NCI-H748 (cell line): Measurements from ENCODE around the gene CD96.
"Not testable (repeated sequence)": the region's sequence is repeated elsewhere in the genome, so short reads cannot be mapped to it uniquely, and the experiment has no call there.

Experiments used
- DNase-seq: peaks from one replicate; lab custom pipeline; 2025; ENCODE audit not compliant: unreplicated experiment; lab: John Stamatoyannopoulos, UW

Gene CD96

DNA sequence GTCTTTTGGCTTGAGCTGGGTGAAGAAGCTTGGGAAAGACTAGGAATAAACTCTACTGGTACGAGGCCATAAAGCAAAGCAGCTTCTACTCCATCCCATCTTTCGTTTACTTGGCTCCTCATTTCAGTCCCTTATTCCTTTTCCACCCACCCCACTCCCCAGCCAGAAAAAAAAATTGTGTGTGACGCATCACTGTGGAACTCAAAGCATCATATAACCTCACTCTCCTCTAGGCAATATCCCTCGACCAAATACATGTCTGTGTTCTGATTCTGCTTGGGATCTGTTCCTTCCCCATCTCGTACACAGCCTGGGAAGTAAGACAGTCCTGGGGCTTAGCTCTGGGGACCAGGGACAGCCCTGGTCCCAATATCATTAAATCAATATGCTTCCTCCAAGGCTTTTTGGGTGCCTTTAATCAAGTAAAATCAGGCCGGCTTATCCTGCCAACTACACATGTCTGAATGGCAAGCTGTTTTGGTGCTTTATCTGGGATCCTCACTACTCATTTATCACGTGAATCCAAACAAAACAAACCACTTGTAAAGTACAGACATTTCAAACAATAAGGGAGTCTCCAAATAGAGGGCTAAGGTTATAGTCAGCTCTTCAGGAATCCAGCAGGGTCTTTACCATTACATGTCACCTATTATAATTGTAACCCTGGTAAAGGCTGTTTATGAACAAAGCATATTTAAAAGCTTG is 128.1 kb downstream of the CD96 start:
- no peak for DNase-seq

DNA sequence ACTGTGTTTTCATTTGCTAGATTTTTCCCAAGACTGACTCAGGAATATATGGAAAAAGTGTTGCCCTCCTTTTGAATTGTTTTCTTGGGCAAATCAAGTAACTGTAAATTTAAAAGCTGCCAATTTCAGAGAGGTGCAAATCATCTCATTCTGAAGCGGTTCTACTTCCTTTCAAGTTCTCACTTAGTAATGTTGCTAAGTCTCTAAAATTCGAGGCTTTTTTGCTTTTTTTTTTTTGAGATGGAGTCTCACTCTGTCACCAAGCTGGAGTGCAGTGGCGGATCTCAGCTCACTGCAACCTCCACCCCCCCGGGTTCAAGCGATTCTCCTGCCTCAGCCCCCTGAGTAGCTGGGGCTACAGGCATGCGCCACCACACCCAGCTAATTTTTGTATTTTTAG is 130.5 kb downstream of the CD96 start:
- DNase-seq, result not testable (repeated sequence)

DNA sequence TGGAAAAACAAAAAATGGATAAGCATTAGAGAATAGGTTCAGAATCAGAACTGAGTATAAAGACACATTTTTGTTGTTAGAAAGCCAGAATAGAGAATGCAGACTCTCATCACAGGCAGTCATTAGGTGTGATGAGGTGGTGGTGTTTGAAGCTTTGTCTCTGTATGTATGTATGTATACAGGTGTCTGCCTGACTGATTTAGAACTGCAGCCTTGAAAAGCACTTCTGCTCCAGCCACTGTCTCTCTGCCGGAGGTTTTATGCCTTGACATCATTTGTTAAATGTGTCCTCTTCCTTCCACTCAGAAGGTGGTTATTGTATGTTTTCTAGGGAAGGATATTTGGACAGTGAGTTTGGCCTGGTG is 133.8 kb downstream of the CD96 start:
- peak; percentile 26 for DNase-seq

DNA sequence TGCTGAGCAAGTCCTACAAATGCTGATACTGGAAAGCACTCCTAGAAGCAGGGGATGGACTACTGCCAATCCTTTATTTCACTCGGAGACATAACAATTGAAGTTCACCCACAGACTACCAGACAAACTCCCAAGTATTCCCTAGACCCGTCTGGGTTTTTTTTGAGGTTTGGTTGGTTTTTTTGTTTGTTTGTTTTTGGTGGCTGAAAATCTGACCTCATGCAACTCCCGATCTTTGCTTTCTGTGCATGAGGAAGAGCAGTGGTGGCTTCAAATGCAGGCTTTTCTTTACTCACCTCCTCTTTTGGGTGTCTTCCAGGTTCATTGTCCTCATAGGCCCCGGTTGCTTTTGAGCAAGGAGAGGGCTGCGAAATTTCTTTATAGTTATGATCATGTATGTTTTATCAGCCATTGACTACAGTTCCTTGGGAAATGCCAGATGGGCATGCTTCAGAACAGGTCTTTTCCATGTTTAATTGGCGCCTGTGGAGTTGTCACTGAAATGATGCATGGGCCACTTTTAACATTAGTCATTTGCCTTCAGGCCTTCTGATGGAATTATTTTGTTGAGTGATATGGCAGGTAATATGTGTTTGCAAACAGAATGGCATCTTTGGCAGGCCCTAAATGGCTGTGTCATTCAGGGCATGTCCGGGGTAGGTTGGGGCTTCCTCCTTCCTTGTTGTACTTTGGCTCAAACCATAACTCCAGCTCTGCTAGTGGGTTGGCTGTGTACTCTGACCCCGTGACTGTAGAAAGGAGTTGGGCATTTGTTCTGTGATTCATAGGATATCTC is 134.4 kb downstream of the CD96 start:
- peak; percentile 26 for DNase-seq

DNA sequence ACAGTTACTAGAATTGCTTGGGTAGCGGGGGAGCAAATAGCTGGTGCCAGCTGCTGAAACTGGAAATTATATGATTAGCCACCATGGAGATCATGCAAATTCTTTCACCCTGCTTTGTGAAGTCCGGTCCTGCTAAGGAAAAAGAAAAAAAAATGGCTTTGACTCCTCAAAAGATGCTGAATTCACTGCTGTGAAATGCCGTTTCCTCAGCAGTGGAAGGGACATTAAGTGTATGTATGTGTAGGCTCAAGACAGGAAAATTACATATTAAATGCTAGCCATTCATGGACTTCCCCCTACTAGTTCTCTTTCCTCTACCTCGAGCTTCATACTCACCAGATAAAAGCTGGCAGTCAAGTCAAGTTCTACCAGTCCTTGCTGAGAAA is 135.0 kb downstream of the CD96 start:
- DNase-seq, result no peak

DNA sequence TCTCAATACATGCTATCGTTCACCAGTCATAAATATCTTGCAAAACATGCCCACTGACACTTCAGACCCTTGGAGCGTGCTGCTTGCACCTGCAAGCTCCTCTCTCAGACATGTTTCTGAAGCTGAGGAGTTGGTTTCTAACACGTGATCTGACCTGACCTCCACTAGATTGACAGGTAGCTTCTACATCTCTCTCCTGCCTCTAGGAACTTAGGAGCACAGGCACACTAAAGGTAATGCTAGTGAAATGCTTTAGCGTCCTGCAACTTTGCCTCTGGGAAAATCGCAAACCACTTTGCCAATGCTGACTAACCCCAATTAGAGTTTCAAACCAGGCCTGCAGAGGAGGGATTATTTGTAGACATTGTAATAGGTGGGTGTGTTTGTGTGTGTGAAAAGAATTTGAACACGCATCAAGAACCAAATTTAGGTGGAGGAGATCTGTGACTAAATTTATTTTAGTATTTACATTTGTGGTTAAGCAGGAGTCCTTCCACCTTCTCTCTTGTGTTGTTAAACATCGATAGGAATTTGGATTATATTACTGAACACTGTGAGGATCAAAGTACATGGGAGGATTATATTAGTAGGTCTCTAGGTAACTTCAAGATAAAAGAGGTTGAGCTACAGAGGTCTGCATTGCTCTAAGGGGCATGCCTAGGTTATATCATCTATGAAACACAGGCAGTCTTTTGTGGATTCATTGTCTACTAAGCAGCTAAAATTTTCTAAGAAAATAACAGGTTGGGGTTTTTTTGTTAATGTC is 139.8 kb downstream of the CD96 start:
- DNase-seq, result no peak

DNA sequence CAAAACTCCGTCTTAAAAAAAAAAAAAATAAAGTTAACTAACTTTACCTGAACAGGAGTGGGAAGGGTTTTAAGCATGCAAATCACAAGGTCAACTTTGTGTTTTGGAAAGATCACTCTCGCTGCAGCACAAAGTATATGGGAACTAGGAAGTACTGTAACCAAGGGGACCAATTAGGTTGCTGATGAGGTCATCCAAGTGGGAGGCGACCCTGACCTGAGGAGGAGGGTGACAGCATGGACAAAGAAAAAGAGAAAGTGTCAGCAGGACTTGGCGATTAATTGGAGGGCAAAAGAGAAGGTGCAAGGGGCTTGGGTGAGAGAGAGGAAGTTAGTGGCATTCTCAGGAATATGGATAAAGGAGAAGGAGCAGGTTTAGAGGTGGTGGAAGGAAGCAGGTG is 142.6 kb downstream of the CD96 start:
- DNase-seq, result no peak

DNA sequence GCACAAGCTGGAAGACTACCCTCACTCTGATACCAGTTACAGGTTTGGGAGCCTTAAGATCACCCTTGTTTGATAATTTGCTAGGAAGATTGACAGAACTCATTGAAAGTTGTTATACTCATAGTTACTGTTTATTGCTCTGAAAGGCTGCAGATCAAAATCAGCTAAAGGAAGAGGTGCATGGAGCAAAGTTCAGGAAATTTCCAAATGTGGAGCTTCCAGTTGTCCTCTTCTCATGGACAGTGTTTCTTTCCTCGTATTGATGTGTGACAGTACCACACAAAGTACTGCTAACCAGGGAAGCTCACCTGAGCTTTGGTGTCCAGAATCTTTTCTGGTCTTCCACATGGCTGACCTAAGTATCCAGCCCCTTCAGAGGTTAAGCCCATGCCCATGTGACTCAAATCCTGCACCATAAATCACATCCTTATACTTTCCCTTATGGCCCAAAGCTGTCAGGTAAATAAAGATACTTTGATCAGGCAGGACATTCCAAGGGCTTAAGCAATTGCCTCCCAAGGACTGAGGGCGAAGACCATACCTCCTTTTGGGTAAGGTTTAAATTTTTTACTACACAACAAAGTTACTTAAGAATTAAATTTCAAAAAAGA is 146.3 kb downstream of the CD96 start:
- DNase-seq, result no peak

DNA sequence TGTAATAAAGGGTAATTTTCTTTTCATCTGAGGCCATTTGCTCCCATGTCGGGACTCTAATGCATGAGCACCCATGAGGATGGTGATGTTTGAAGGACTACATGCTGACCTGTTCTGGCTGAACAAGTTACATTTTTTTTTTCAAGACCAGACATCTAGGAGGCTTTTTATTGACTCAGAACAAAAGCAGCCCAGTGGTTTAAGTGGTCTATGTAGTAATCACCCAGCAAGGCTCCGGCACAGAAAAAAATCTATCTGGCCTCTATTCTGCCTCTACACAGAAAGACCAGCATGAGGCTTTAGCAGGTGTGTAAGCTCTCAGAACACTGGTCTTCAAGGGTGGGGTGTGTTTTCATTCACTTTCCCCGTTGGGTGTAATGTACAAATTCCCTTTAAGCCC is 148.2 kb downstream of the CD96 start:
- DNase-seq, result peak; percentile 89

DNA sequence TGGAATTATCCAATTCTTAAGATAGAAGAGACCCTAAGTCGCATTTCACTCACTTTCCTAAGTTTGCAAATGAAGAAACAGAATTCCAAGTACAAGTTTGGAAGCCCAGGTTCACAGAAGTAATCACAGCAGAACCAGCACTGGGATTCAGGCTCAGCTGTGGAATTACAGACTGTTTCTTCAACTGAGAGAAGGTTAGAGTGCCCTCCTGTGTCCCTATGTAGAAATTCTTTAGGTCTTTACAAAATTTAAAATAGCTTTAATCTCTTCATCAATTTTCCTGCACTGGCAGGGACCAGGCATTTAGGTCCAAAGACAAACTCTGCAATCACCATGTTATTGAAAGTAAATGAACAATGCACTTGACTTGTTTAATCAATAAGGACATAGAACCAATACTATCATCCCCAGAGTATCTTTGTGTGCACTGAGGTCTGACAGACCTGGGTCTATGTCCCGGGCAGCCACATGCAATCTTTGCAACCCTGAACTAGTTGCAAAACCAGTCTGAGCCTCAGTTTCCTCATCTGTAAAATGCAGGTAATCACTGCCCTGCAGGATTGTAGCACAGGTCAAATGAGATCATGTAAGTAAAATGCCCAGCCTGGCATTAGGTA is 149.4 kb downstream of the CD96 start:
- DNase-seq, result peak; percentile 55

DNA sequence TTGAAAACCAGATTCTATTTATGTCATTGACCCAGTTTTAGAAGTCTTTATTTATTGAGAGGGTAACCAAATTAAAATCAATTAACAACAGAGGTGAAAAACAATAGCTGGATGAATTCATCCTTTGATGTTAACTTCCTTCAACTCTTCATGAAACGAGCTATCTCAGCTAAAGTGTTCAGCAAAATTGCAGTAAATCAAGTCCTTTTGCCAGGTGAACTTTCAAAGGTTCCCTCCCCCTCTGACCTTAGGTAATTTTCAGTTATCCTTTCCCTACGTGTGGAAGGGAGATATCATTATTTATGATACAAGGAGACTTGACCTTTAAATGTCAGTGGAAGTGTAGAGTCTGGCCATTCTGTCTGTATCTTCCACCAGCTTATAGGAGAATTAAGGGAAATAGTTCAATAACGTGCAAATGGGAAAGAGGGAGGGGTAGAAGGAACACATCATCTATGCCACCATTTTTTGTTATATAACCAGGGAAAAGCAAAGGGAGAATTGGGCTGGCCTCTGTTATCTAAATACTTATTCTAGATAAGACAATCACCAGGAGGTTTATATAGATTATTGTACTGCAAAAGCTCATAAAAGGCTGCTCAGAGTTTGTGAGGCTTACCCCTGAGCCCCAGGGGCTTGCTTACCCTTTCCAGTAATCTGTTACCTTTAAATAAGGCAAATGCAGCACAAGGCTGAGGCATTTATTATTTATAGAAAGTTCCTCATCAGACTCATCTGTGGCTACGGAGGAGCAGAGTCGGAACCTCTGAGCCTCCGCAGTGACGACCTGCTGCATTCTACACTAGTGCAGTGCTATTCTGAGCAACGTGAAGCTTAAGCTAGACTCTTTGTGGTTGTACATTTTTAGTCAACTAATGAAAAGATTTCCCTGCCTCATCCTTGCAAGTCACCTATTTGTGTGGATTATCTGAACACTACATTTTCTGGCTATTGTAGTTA is 150.9 kb downstream of the CD96 start:
- DNase-seq, result no peak

DNA sequence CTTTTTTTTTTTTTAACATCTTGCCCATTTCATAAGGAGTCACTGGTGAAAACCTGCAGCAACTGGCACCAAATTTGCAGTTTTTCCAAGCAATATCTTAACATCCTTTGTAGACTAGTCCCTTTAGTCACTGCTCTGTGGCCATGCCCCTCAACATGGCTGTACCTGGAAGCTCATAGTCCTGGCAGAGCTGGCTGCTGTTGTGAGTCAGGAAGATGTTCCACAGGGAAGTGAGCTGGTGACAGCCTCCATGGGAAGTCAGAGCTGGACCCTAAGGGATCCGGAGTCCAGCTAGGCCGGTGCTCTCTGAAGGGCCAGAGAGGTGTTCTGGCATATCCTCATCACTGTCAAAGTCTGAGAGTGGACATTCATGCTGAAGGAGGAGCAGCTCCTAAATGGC is 152.5 kb downstream of the CD96 start:
- no peak for DNase-seq

DNA sequence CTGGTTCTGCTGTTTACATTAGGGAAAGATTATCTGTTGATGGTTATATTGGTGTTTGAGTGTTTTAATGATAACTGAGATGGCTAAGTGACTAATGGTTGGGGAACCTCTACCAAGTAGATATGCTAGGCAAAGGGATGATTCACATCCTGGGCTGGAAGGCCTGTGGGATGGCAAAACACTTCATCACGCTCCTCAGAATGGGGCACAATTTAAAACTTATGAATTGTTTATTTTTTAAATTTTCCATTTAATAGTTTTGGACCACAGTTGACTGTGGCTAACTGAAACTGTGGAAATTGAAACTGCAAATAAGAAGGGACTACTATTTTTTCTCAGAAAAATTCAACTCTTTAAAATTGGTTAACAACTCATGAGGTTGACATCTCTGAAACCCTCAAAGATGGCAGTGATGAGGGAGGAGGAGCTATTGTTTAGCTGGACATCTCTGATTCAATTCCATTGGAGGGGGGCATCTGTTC is 153.7 kb downstream of the CD96 start:
- no peak for DNase-seq

DNA sequence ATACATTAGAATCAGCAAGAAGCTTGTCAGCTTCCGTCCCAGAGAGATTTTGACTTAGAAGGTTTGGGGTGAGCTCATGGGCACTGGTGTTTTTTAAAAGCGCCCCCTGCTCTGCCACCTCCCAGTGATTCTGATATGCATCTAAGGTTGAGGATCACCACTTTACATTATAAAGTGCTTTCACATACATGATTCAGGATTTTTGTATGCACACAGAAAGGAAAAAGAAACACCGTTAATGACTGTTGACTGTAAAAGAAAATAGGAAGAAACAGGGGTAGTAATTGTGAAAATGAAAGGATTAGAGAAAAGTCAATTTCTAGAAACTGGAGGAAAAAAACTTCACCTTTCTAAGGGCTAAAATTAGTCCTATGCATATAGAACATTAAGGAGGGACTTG is 158.1 kb downstream of the CD96 start:
- no peak for DNase-seq

DNA sequence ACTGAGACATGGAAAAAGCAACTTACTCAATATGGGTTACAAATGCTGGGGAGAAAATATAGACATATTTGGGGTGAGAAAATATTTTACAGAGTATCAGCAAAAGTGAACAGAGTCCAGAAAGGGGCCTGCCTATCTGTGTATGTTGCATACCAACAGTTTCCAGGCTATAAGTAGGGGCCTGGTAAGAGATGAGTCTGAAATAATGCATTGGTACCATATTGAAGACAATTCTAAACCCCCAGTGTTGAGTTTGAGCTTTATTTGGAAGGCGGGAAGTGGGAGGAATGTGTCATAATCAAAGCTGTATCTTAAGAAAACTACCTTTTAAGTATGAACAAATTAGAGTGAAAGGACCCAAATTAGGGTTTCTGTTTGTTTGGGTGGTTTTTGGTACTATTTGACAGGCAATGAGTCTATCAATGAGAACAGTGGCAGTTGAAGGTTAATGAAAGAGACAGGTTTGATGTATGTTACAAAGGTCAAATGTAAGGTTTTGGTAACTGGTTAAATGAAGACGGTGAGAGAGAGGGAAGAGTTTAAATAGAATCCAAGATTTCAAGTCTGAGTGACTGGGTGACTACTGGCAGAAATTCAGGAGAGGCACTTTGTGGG is 159.4 kb downstream of the CD96 start:
- DNase-seq, result no peak
